GM19043 (cell line): ENCODE measurements around the gene IL1RL1.
"Not testable (repeated sequence)": the region's sequence is repeated elsewhere in the genome, so short reads cannot be mapped to it uniquely, and the experiment has no call there.

Experiments
- ATAC-seq: cut with Tn5 transposase; IDR thresholded peaks from one replicate; pipeline ENCODE4 v1.9.1; 2021; ENCODE audit warnings: low read depth; ENCODE audit not compliant: unreplicated experiment

The IL1RL1 gene

GRCh38 chr2:102291319-102292075 lies 19.9 kb upstream of the IL1RL1 start:
- ATAC-seq, result no peak

GRCh38 chr2:102294802-102295489 lies 16.4 kb upstream of the IL1RL1 start:
- ATAC-seq, result no peak

DNA sequence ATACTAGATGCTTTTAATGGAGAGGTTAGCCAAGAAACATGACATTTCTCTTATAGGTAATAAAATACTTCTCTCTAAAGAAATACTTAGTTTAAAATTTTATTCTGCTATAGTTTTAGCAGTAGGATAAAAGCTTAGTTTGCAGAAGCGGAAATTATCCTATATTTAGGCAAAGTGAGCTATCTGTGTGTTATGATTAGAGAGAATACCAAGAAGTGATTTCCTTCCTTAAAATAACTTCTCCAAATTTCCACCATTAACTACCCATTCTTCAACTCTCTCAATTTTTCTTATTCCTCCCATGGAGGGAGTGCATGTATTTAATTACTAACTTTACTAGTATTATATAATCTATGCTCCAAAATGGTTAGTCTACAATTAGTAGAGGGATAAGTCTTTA lies 15.8 kb upstream of the IL1RL1 start:
- no peak for ATAC-seq

DNA sequence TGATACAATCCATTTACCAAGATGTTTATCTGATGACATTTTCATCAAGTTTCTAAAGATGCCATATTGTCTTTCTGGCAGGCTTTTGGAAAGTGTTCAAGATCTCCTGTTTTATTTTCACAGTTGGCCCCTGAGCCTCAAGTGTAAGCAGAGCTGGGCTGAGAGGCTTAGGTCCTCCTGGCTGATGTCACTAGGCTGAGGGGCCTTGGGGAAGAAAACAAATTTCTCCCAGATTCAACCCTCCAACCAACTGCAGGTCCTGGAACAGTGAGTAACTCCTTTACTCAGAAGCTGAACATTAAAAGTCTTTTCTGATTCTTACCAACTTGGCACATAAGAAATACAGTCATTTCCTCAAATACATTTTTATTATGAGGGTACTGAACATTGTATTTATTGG lies 14.9 kb upstream of the IL1RL1 start:
- no peak for ATAC-seq

GRCh38 chr2:102297891-102298290 lies 13.5 kb upstream of the IL1RL1 start:
- ATAC-seq, result no peak

- peak; percentile 89 for ATAC-seq
Measured at GRCh38 chr2:102301867-102302362, 9.4 kb upstream of the IL1RL1 start.

DNA sequence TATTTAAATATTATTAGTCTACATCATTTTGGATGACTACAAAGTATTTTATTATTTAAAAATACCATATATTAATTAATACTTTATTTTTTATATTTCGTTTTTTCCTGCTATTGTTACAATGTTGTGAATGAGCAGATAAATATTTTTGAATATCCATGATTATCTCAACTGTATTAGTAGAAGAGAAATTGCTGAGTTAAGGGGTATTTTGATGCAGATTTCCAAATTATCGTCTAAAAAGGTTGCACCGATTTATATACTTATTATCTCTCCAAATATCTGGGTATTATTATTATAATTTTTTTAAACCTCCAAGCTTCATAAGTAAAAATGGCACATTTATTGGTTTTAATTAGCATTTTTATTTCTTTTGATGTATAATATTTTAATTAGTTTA lies 8.9 kb upstream of the IL1RL1 start:
- no peak for ATAC-seq

DNA sequence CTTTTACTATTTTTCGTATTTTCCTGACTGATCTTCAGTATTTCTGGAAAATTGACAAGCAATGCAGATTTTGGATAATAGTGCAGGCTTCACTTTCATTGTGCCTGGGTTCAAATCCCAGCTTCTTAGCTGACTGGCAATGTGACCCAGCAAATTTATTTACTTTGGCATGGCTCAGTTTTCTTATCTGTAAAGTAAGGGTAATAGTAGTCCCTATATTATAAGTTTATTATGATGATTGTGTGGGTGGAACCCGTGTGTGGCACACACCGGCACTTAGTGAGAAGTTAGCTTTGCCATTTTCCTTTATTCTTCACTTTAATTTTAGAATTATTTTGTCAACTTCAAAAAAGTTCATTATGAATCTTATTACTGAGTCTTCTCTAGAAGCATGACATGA lies 7.8 kb upstream of the IL1RL1 start:
- no peak for ATAC-seq

- no peak for ATAC-seq
Measured at GRCh38 chr2:102304268-102304667, 7.1 kb upstream of the IL1RL1 start.

- no peak for ATAC-seq
Measured at GRCh38 chr2:102304711-102305611, 6.4 kb upstream of the IL1RL1 start.

DNA sequence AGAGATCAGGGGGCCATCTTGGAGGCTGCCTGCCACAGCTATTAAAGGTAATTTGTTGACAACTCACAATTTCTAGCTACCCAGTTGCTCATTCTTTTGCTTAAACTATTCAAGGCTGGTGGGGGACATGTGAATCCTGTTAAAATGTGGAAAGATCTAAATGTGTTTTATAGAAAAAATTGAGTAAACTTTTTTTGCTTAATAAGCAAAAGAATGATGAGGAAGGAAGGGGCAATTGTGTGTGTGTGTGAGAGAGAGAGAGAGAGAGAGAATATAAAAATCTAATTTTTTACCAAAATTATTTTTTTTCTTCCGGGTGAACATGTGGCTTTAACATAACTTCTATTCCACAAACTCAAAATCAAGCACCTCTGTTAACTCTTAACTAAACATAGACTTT lies 5.2 kb upstream of the IL1RL1 start:
- ATAC-seq, result no peak

DNA sequence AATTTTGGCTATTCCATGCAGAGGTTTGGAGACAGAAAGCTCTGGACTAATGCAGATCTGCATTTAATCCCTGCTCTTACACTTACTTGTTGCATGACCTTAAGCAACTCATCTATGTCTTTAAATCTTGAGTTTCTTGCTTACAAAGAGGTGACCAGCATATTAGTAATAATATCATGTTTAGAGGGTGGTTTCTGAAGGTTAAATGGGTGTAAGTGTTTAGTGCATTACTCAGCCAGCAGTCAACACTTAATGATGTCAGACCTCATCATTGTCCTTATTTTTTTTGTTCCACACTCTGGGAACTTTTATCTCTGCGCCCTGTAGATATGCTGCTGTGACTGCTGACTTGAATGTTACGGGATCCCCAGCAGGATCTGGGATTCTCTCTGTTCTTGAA lies 1.7 kb downstream of the IL1RL1 start:
- no peak for ATAC-seq

DNA sequence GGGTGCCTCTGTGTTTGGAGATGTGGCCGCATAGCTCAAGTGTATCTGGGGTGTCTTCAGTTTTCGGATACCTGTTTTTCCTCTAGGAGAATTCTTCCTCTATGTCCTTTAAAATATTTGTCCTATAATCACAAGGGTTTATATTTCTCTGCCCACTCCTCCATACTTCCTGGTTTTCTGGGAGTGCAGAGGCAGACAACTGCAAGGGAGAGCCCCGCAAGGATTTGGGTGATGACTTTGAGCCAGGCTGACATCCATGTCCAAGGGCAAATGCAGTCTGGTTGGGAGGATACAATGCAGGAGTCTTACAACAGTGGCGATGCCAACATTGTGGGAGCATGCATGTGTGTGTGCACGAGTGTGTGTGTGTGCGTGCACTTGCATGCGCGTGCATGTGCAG lies 2.1 kb downstream of the IL1RL1 start:
- ATAC-seq, result no peak

DNA sequence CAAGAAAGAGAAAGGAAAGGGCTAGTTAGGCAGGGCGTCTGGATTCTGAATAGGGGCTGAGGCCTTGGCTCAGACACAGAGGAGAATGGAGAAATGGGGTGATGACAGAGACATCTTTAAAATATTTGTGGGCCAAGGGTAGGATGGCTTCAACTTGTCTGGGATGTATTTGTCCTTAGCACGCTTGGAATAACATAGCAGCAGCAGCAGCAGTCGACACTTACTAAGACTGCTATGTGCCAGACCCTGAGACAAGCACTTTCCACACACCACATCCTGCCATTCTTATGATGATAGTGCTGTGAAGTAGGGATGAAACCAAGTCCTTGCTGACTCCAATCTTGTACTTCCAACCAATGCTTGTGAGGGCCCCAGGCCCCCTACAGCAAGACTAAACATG lies 2.6 kb downstream of the IL1RL1 start:
- no peak for ATAC-seq

DNA sequence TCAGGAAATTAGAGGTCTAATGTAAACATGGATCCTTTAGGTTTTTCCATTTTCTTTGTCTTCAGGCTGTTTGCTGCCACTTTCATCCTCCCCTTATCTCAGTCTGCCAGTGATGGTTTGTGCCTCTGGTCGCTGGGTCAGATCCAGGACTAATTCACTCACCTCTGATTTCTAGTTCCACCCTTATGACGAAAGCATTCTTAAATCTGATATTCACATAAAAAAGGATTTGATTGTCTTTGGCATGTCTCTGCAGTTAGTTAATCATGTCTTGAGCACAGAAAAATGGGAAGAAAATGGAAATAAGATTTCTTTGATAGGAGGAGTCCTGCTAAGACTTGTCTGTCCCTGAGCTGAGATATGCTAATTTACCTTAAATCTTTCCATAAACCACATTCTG lies 4.6 kb downstream of the IL1RL1 start:
- no peak for ATAC-seq

- no peak for ATAC-seq
Measured at GRCh38 chr2:102317715-102318114, 6.4 kb downstream of the IL1RL1 start.

GRCh38 chr2:102318437-102318836 lies 7.1 kb downstream of the IL1RL1 start:
- no peak for ATAC-seq

DNA sequence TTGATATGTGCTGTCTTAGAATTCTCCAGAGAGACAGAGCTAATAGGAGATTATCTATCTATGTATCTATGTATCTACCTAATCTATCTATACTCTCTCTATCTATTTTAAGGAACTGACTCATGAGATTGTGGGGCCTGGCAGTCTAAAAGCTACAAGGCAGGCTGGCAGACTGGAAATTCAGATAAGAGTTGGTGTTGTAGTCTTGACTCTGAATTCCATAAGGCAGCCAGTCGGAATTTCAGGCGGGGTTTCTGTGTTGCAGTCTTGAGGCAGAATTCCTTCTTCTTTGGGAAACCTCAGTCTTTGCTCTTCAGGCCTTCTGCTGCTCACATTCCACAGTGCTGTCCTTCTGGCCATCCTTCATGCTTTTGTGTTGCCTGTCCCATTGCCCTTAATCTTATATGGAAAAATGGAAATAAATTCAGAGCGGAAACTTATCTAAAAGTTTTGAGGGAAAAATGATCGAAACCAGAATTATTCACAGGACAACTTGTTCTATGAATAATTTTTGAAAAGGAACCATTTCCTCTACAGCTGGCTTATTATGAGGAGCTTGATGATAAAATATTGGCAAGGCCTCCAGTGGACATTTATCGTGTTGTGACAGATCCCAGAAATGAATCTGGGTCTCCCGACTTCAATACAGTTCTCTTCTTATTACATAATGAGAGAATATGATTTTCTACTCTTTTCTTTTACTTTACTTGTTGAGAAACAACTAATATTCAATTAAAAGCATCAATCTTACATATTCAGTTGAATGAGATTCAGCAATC lies 10.8 kb downstream of the IL1RL1 start:
- no peak for ATAC-seq

- not testable (repeated sequence) for ATAC-seq
Measured at GRCh38 chr2:102324914-102325313, 13.6 kb downstream of the IL1RL1 start.

DNA sequence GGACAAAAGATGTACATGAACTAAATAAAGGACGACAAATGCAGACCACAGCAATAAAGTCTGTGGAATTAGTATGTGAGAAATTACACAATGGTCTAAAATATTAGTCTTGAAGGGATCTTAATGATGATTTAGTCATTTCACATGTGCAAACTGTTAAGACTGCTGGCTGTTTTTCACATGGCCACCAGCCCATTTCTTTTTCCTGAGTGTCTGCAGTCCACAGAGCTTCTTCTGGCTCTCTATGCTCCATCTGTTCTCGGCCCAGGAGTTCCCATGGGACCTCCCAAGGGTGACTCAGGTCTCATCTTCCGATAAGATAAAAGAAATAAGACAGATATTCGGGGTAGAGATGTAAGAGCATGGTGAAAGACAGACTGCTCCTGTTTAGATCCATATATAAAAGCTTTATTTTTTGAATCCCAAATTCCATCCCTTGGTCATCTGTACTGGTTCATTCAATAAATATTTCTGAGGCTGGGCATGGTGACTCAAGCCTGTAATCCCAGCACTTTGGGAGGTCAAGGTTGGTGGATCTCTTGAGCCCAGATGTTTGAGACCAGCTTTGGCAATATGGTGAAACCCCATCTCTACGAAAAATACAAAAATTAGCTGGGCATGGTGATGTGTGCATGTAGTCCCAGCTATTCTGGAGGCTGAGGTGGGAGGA lies 20.1 kb downstream of the IL1RL1 start:
- ATAC-seq, result no peak
